Activated CD8-positive, alpha-beta memory T cell treated with anti-CD3 and anti-CD28 coated beads, Interleukin-2, amount 50 U/mL, for 24 hours (primary cell): ENCODE results near the gene SETDB1.
A peak's percentile ranks its signal among the peaks of the same experiment; 100 is the strongest.

Experiments used
- DNase-seq: peaks from one replicate; pipeline ENCODE4 v3.0.0-alpha.2; 2020; ENCODE audit errors: extremely low read depth

SETDB1 gene

GRCh38 chr1:150974580-150975478 lies 48.7 kb downstream of the SETDB1 start, which contains the start of gene CERS2:
Gene CERS2, minus strand, starts transcription at chr1:150974835. Its CDS starts 5,745 bp downstream, at chr1:150969090.
- DNase-seq: peak; percentile 27

GRCh38 chr1:150976401-150976821 lies 50.2 kb downstream of the SETDB1 start:
- no peak for DNase-seq

GRCh38 chr1:150976879-150977694 lies 50.9 kb downstream of the SETDB1 start:
- peak; percentile 49 for DNase-seq

GRCh38 chr1:150979092-150980056 lies 53.2 kb downstream of the SETDB1 start:
- DNase-seq: peak; percentile 69

GRCh38 chr1:150981177-150981804 lies 55.1 kb downstream of the SETDB1 start:
- no peak for DNase-seq

GRCh38 chr1:150981805-150982712 lies 55.9 kb downstream of the SETDB1 start, which contains the start of gene ANXA9:
Gene ANXA9, plus strand, starts transcription at chr1:150982292. Its CDS starts 814 bp downstream, at chr1:150983106.
- DNase-seq: no peak

GRCh38 chr1:150985179-150985825 lies 59.1 kb downstream of the SETDB1 start:
- DNase-seq: no peak

- no peak for DNase-seq
These were observed 61.8 kb downstream of the SETDB1 start for GRCh38 chr1:150987924-150988323.

GRCh38 chr1:150992626-150993025 lies 66.5 kb downstream of the SETDB1 start:
- DNase-seq: no peak

GRCh38 chr1:150994248-150994647 lies 68.1 kb downstream of the SETDB1 start:
- no peak for DNase-seq

- DNase-seq: no peak
These were observed 69.3 kb downstream of the SETDB1 start for GRCh38 chr1:150995460-150995859.

GRCh38 chr1:150995896-150996295 lies 69.7 kb downstream of the SETDB1 start:
- no peak for DNase-seq

GRCh38 chr1:150997126-150997872 lies 71.1 kb downstream of the SETDB1 start:
- DNase-seq: no peak

- no peak for DNase-seq
These were observed 71.8 kb downstream of the SETDB1 start for GRCh38 chr1:150997949-150998348.

- DNase-seq: no peak
These were observed 73.0 kb downstream of the SETDB1 start for GRCh38 chr1:150999051-150999674.

GRCh38 chr1:150999926-151000325 lies 73.8 kb downstream of the SETDB1 start:
- DNase-seq: no peak

- DNase-seq: no peak
These were observed 74.2 kb downstream of the SETDB1 start for GRCh38 chr1:151000408-151000807.

GRCh38 chr1:151001602-151002001 lies 75.4 kb downstream of the SETDB1 start:
- no peak for DNase-seq
